ENCODE data around the gene VENTX. TPM values are rescaled to one million over a fixed set of nuclear protein-coding genes. Genes with fewer than 3 reads are reported as not detected.

Gene VENTX
- total and polyA plus RNA-seq, 8 donors = 0.15 to 3.2 (median 0.51) TPM; not detected in 2

DNA sequence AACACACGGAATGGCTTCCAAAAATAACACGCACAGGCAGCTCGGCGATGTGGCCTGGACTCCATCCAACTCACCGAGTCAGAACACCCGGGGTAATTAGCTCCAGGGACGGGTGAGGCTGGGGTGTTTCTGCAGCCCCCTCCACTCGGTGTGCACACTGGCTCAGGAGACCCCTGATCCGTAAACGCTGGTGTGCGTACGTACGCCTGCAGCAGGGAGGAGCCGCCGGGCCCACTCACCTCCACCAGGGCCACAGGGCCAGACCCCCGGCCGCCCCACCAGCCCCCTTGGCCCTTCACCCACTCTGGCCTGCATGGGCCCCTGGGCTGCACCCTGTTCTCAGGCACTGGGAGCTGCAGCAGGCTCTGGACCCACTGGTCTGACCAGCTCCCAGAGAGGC lies 30.0 kb upstream of the VENTX start:
- no peaks in the 10 kb centered on the region for H3K36me3 ChIP-seq
- H3K27me3 ChIP-seq = peaks cover 0 to 22% (median 0%) of the 10 kb centered on the region in 3 donors
- H3K4me1 ChIP-seq = no peaks in the 10 kb centered on the region
- TF ChIP-seq POLR2AphosphoS5 (IDR thresholded peaks at IDR 0.05) = no peak
- TF ChIP-seq POLR2A (IDR thresholded peaks at IDR 0.05) = no peak
- TF ChIP-seq EP300 (IDR thresholded peaks at IDR 0.05) = no peak
- TF ChIP-seq, protein P1, sequence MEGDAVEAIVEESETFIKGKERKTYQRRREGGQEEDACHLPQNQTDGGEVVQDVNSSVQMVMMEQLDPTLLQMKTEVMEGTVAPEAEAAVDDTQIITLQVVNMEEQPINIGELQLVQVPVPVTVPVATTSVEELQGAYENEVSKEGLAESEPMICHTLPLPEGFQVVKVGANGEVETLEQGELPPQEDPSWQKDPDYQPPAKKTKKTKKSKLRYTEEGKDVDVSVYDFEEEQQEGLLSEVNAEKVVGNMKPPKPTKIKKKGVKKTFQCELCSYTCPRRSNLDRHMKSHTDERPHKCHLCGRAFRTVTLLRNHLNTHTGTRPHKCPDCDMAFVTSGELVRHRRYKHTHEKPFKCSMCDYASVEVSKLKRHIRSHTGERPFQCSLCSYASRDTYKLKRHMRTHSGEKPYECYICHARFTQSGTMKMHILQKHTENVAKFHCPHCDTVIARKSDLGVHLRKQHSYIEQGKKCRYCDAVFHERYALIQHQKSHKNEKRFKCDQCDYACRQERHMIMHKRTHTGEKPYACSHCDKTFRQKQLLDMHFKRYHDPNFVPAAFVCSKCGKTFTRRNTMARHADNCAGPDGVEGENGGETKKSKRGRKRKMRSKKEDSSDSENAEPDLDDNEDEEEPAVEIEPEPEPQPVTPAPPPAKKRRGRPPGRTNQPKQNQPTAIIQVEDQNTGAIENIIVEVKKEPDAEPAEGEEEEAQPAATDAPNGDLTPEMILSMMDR (IDR thresholded peaks at IDR 0.05) = no peak
- DNase-seq = no peak
- no peaks in the 10 kb centered on the region for H3K9me3 ChIP-seq
- WGBS, 5 donors = 30 to 80% (median 76%) methylated on average over 6 to 17 of the region's 17 CpGs
- H3K4me3 ChIP-seq = no peak overlapping the region
- intact Hi-C loops (cut with DNase I; ENCODE audit: low total_unique reads) = no loop called here
- no peak overlapping the region for H3K27ac ChIP-seq

- Histone ChIP-seq H3K27me3 (peaks cover 0 to 30% (median 0%) of the 10 kb centered on the region in 3 donors), H3K27ac (no peak overlapping the region), H3K4me1 (no peaks in the 10 kb centered on the region), H3K4me3 (no peak overlapping the region), H3K36me3 (no peaks in the 10 kb centered on the region), H3K9me3 (no peaks in the 10 kb centered on the region)
- DNase-seq = no peak
- TF ChIP-seq EP300 (IDR thresholded peaks at IDR 0.05) (no peak), POLR2A (IDR thresholded peaks at IDR 0.05) (no peak), POLR2AphosphoS5 (IDR thresholded peaks at IDR 0.05) (no peak)
- TF ChIP-seq, protein P1 (IDR thresholded peaks at IDR 0.05) = no peak
- 83 to 97% (median 92%) methylated on average over 5 to 18 of the region's 18 CpGs for WGBS, 5 donors
- intact Hi-C loops (cut with DNase I; ENCODE audit: low total_unique reads) = no loop called here
These were observed 29.2 kb upstream of the VENTX start for GRCh38 chr10:133208466-133208865.

- TF ChIP-seq POLR2AphosphoS5 (IDR thresholded peaks at IDR 0.05) = no peak
- no peak for TF ChIP-seq EP300 (IDR thresholded peaks at IDR 0.05)
- TF ChIP-seq POLR2A (IDR thresholded peaks at IDR 0.05) = no peak
- TF ChIP-seq, protein P1 (IDR thresholded peaks at IDR 0.05) = no peak
- WGBS, 5 donors = 95 to 99% (median 97%) methylated on average over 14 of the region's 14 CpGs
- intact Hi-C loops (cut with DNase I; ENCODE audit: low total_unique reads) = no loop called here
These were observed 28.5 kb upstream of the VENTX start for GRCh38 chr10:133209117-133209516.

GRCh38 chr10:133209641-133210040 lies 28.0 kb upstream of the VENTX start:
- H3K36me3 ChIP-seq = no peaks in the 10 kb centered on the region
- intact Hi-C loops (cut with DNase I; ENCODE audit: low total_unique reads) = no loop called here
- no peaks in the 10 kb centered on the region for H3K9me3 ChIP-seq
- no peak for DNase-seq
- TF ChIP-seq, protein P1 (IDR thresholded peaks at IDR 0.05) = no peak
- H3K4me3 ChIP-seq = no peak overlapping the region
- no peaks in the 10 kb centered on the region for H3K4me1 ChIP-seq
- 84 to 90% (median 88%) methylated on average over 8 to 20 of the region's 20 CpGs for WGBS, 5 donors
- no peak overlapping the region for H3K27ac ChIP-seq
- peaks cover 0 to 42% (median 0%) of the 10 kb centered on the region in 3 donors for H3K27me3 ChIP-seq

More at GRCh38 chr10:133209117-133209516, 28.5 kb upstream of the VENTX start:
- DNase-seq = no peak
- H3K27me3 ChIP-seq = peaks cover 0 to 37% (median 0%) of the 10 kb centered on the region in 3 donors
- no peaks in the 10 kb centered on the region for H3K9me3 ChIP-seq
- no peak overlapping the region for H3K27ac ChIP-seq
- H3K4me1 ChIP-seq = no peaks in the 10 kb centered on the region
- no peak overlapping the region for H3K4me3 ChIP-seq
- no peaks in the 10 kb centered on the region for H3K36me3 ChIP-seq
